ENCODE measurements around the gene ROBO2.

The ROBO2 gene

GRCh38 chr3:77304700-77305021 lies 264.8 kb downstream of the ROBO2 start:
- no peak overlapping the region for H2AFZ ChIP-seq (ENCODE audit: low read depth)

GRCh38 chr3:77309460-77309859 lies 269.6 kb downstream of the ROBO2 start:
- no peak for TF ChIP-seq CTCF (conservative IDR thresholded peaks at IDR 0.05; ENCODE audit: low read depth, low read length)
- Histone ChIP-seq H3K79me2 (ENCODE audit: insufficient read depth, low read depth) (no peaks in the 10 kb centered on the region), H3K4me2 (no peak overlapping the region), H3K4me1 (ENCODE audit: low read depth, poor library complexity, severe bottlenecking) (no peaks in the 10 kb centered on the region), H2AFZ (ENCODE audit: low read depth) (no peak overlapping the region), H3K27ac (no peak overlapping the region), H3K27me3 (ENCODE audit: insufficient read depth, low read depth) (no peaks in the 10 kb centered on the region), H3K4me3 (IDR thresholded peaks at IDR 0.05; ENCODE audit: insufficient read depth, low read depth, low read length) (no peak overlapping the region), H3K9ac (no peak overlapping the region), H3K36me3 (ENCODE audit: insufficient read depth) (no peaks in the 10 kb centered on the region), H4K20me1 (ENCODE audit: insufficient read depth) (no peaks in the 10 kb centered on the region)

More at GRCh38 chr3:77304700-77305021, 264.8 kb downstream of the ROBO2 start:
- no peak overlapping the region for H3K4me3 ChIP-seq (IDR thresholded peaks at IDR 0.05; ENCODE audit: insufficient read depth, low read depth, low read length)
- no peak overlapping the region for H3K4me2 ChIP-seq
- no peaks in the 10 kb centered on the region for H3K4me1 ChIP-seq (ENCODE audit: low read depth, poor library complexity, severe bottlenecking)
- no peaks in the 10 kb centered on the region for H3K79me2 ChIP-seq (ENCODE audit: insufficient read depth, low read depth)
- H3K9ac ChIP-seq, result no peak overlapping the region
- no peaks in the 10 kb centered on the region for H4K20me1 ChIP-seq (ENCODE audit: insufficient read depth)
- H3K27me3 ChIP-seq (ENCODE audit: insufficient read depth, low read depth), result no peaks in the 10 kb centered on the region
- no peak overlapping the region for H3K27ac ChIP-seq
- no peak for TF ChIP-seq CTCF (conservative IDR thresholded peaks at IDR 0.05; ENCODE audit: low read depth, low read length)
- no peaks in the 10 kb centered on the region for H3K36me3 ChIP-seq (ENCODE audit: insufficient read depth)

- no peak for TF ChIP-seq CTCF (conservative IDR thresholded peaks at IDR 0.05; ENCODE audit: low read depth, low read length)
- Histone ChIP-seq H3K4me3 (IDR thresholded peaks at IDR 0.05; ENCODE audit: insufficient read depth, low read depth, low read length) (no peak overlapping the region), H3K9ac (no peak overlapping the region), H3K79me2 (ENCODE audit: insufficient read depth, low read depth) (no peaks in the 10 kb centered on the region), H4K20me1 (ENCODE audit: insufficient read depth) (no peaks in the 10 kb centered on the region), H3K4me2 (no peak overlapping the region), H3K36me3 (ENCODE audit: insufficient read depth) (no peaks in the 10 kb centered on the region), H3K4me1 (ENCODE audit: low read depth, poor library complexity, severe bottlenecking) (no peaks in the 10 kb centered on the region), H2AFZ (ENCODE audit: low read depth) (no peak overlapping the region), H3K27me3 (ENCODE audit: insufficient read depth, low read depth) (no peaks in the 10 kb centered on the region), H3K27ac (no peak overlapping the region)
These were observed 273.9 kb downstream of the ROBO2 start for GRCh38 chr3:77313843-77314242.

- H3K4me1 ChIP-seq (ENCODE audit: low read depth, poor library complexity, severe bottlenecking), result no peaks in the 10 kb centered on the region
- H3K27me3 ChIP-seq (ENCODE audit: insufficient read depth, low read depth), result no peaks in the 10 kb centered on the region
- H3K27ac ChIP-seq, result no peak overlapping the region
- H4K20me1 ChIP-seq (ENCODE audit: insufficient read depth), result no peaks in the 10 kb centered on the region
- no peak overlapping the region for H2AFZ ChIP-seq (ENCODE audit: low read depth)
- H3K36me3 ChIP-seq (ENCODE audit: insufficient read depth), result no peaks in the 10 kb centered on the region
- H3K79me2 ChIP-seq (ENCODE audit: insufficient read depth, low read depth), result no peaks in the 10 kb centered on the region
- no peak overlapping the region for H3K9ac ChIP-seq
- TF ChIP-seq CTCF (conservative IDR thresholded peaks at IDR 0.05; ENCODE audit: low read depth, low read length), result no peak
- no peak overlapping the region for H3K4me3 ChIP-seq (IDR thresholded peaks at IDR 0.05; ENCODE audit: insufficient read depth, low read depth, low read length)
- H3K4me2 ChIP-seq, result no peak overlapping the region
These were observed 279.8 kb downstream of the ROBO2 start for GRCh38 chr3:77319711-77320110.

- Histone ChIP-seq H3K4me3 (IDR thresholded peaks at IDR 0.05; ENCODE audit: insufficient read depth, low read depth, low read length) (no peak overlapping the region), H3K27me3 (ENCODE audit: insufficient read depth, low read depth) (no peaks in the 10 kb centered on the region), H3K9ac (no peak overlapping the region), H3K36me3 (ENCODE audit: insufficient read depth) (no peaks in the 10 kb centered on the region), H4K20me1 (ENCODE audit: insufficient read depth) (no peaks in the 10 kb centered on the region), H2AFZ (ENCODE audit: low read depth) (no peak overlapping the region), H3K4me2 (no peak overlapping the region), H3K79me2 (ENCODE audit: insufficient read depth, low read depth) (no peaks in the 10 kb centered on the region), H3K4me1 (ENCODE audit: low read depth, poor library complexity, severe bottlenecking) (no peaks in the 10 kb centered on the region), H3K27ac (no peak overlapping the region)
- TF ChIP-seq CTCF (conservative IDR thresholded peaks at IDR 0.05; ENCODE audit: low read depth, low read length), result no peak
These were observed 280.6 kb downstream of the ROBO2 start for GRCh38 chr3:77320514-77320913.
